Loucy (cell line): ENCODE data around the gene KIDINS220.

ENCODE experiments used
- H2AFZ ChIP-seq: fragments of 200-600 bp; sonication (generic); 2 replicates; pipeline ENCODE4 v1.6.0; 2016; ENCODE audit warnings: antibody characterized with exemption, mild to moderate bottlenecking, low read length, moderate library complexity
- H3F3A ChIP-seq: fragments of 200-600 bp; 2 replicates; pipeline ENCODE4 v1.6.0; 2016; ENCODE audit warnings: antibody characterized with exemption, low read depth, mild to moderate bottlenecking
- H3K27me3 ChIP-seq: fragments of 200-600 bp; sonication (generic); 2 replicates; pipeline ENCODE4 v1.6.1; 2014; ENCODE audit warnings: low read length, mild to moderate bottlenecking; ENCODE audit not compliant: insufficient read depth, poor library complexity, severe bottlenecking
- H3K36me3 ChIP-seq: fragments of 200-600 bp; sonication (generic); 2 replicates; pipeline ENCODE4 v1.6.1; 2016; ENCODE audit warnings: low read length; ENCODE audit not compliant: insufficient read depth
- H3K4me1 ChIP-seq: fragments of 200-600 bp; sonication (generic); 2 replicates; pipeline ENCODE4 v1.5.1; 2014; ENCODE audit warnings: low read length, mild to moderate bottlenecking; ENCODE audit not compliant: insufficient read depth, poor library complexity, severe bottlenecking
- H3K4me2 ChIP-seq: fragments of 200-600 bp; sonication (generic); 2 replicates; pipeline ENCODE4 v1.6.0; 2014; ENCODE audit warnings: antibody characterized with exemption, low read length, low read depth, mild to moderate bottlenecking; ENCODE audit not compliant: poor library complexity, severe bottlenecking
- H3K4me3 ChIP-seq: fragments of 200-600 bp; sonication (generic); 2 replicates; pipeline ENCODE4 v1.5.1; 2014; ENCODE audit warnings: low read length, mild to moderate bottlenecking, mixed read lengths; ENCODE audit not compliant: poor library complexity, severe bottlenecking
- H3K79me2 ChIP-seq: fragments of 200-600 bp; sonication (generic); 2 replicates; pipeline ENCODE4 v1.6.1; 2014; ENCODE audit warnings: low read length; ENCODE audit not compliant: insufficient read depth
- H3K9ac ChIP-seq: fragments of 200-600 bp; sonication (generic); 2 replicates; pipeline ENCODE4 v1.6.0; 2014; ENCODE audit warnings: mild to moderate bottlenecking, low read depth, low read length, moderate library complexity; ENCODE audit not compliant: poor library complexity, severe bottlenecking
- H3K9me2 ChIP-seq: fragments of 200-600 bp; sonication (generic); replicated peaks from 2 replicates; pipeline ENCODE4 v1.6.1; 2016; ENCODE audit warnings: low read depth, low read length, mixed read lengths
- H3K9me3 ChIP-seq: fragments of 200-600 bp; sonication (generic); 2 replicates; pipeline ENCODE4 v1.6.1; 2014; ENCODE audit warnings: mild to moderate bottlenecking, antibody characterized with exemption, low read length, low read depth; ENCODE audit not compliant: insufficient read depth
- H4K20me1 ChIP-seq: fragments of 200-600 bp; sonication (generic); 2 replicates; pipeline ENCODE4 v1.6.0; 2014; ENCODE audit warnings: antibody characterized with exemption, low read length, mild to moderate bottlenecking; ENCODE audit not compliant: insufficient read depth, poor library complexity, severe bottlenecking
- EZH2phosphoT487 ChIP-seq: fragments of 200-600 bp; IDR thresholded peaks from 2 replicates; pipeline ENCODE4 v1.6.1; 2018; ENCODE audit warnings: antibody characterized with exemption, mild to moderate bottlenecking, moderate library complexity, borderline replicate concordance
- TF ChIP-seq, protein P1 (sequence below): fragments of 200-600 bp; sonication (generic); conservative IDR thresholded peaks from 2 replicates; pipeline ENCODE4 v1.5.1; 2014; ENCODE audit warnings: mild to moderate bottlenecking, antibody characterized with exemption, low read length

KIDINS220 gene

GRCh38 chr2:8699839-8700238 is 137.6 kb downstream of the KIDINS220 start:
- Histone ChIP-seq H3K27me3 (no peaks in the 10 kb centered on the region), H3K9me2 (no peaks in the 10 kb centered on the region), H3K9ac (no peak overlapping the region), H3K36me3 (no peaks in the 10 kb centered on the region), H3K4me2 (no peak overlapping the region), H4K20me1 (no peaks in the 10 kb centered on the region), H3K4me3 (no peak overlapping the region), H3K9me3 (no peaks in the 10 kb centered on the region), H3K79me2 (no peaks in the 10 kb centered on the region), H3K4me1 (no peaks in the 10 kb centered on the region), H2AFZ (no peak overlapping the region), H3F3A (no peaks in the 10 kb centered on the region)
- no peak for TF ChIP-seq EZH2phosphoT487
- TF ChIP-seq, protein P1, sequence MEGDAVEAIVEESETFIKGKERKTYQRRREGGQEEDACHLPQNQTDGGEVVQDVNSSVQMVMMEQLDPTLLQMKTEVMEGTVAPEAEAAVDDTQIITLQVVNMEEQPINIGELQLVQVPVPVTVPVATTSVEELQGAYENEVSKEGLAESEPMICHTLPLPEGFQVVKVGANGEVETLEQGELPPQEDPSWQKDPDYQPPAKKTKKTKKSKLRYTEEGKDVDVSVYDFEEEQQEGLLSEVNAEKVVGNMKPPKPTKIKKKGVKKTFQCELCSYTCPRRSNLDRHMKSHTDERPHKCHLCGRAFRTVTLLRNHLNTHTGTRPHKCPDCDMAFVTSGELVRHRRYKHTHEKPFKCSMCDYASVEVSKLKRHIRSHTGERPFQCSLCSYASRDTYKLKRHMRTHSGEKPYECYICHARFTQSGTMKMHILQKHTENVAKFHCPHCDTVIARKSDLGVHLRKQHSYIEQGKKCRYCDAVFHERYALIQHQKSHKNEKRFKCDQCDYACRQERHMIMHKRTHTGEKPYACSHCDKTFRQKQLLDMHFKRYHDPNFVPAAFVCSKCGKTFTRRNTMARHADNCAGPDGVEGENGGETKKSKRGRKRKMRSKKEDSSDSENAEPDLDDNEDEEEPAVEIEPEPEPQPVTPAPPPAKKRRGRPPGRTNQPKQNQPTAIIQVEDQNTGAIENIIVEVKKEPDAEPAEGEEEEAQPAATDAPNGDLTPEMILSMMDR: no peak

DNA sequence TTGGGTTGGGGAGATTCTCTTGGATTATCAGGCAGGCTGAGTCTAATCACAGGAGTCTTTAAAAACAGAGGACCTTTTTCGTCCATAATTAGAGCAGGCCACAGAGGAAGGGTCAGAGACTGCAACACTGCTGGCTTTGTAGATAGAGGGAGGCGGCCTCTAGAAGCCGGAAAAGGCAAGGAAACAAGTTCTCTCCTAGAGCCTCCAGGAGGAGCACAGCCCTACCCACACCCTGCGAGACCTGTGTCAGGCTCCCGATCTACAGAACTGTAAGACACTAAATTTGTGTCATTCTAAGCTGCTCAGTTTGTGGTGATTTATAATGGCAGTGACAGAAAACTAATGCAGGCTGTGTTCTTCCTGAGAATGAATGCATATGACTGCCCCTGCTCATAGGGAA is 140.2 kb downstream of the KIDINS220 start:
- Histone ChIP-seq H3K9ac (no peak overlapping the region), H4K20me1 (no peaks in the 10 kb centered on the region), H3K79me2 (no peaks in the 10 kb centered on the region), H3K9me3 (no peaks in the 10 kb centered on the region), H3K36me3 (no peaks in the 10 kb centered on the region), H3K9me2 (no peaks in the 10 kb centered on the region), H3K4me2 (no peak overlapping the region), H3K27me3 (no peaks in the 10 kb centered on the region), H3F3A (no peaks in the 10 kb centered on the region), H3K4me3 (no peak overlapping the region), H3K4me1 (no peaks in the 10 kb centered on the region), H2AFZ (no peak overlapping the region)
- TF ChIP-seq, protein P1: no peak
- no peak for TF ChIP-seq EZH2phosphoT487

GRCh38 chr2:8694737-8695136 is 142.7 kb downstream of the KIDINS220 start:
- no peak overlapping the region for H3K4me3 ChIP-seq
- no peaks in the 10 kb centered on the region for H3K27me3 ChIP-seq
- H3K4me1 ChIP-seq: no peaks in the 10 kb centered on the region
- no peaks in the 10 kb centered on the region for H3F3A ChIP-seq
- no peaks in the 10 kb centered on the region for H3K36me3 ChIP-seq
- no peak overlapping the region for H3K4me2 ChIP-seq
- H3K9me3 ChIP-seq: no peaks in the 10 kb centered on the region
- TF ChIP-seq, protein P1: no peak
- TF ChIP-seq EZH2phosphoT487: no peak
- no peaks in the 10 kb centered on the region for H4K20me1 ChIP-seq
- H2AFZ ChIP-seq: no peak overlapping the region
- H3K9ac ChIP-seq: no peak overlapping the region
- H3K9me2 ChIP-seq: no peaks in the 10 kb centered on the region
- no peaks in the 10 kb centered on the region for H3K79me2 ChIP-seq
